Stimulated activated CD8-positive, alpha-beta memory T cell treated with anti-CD3 and anti-CD28 coated beads, Interleukin-12 subunit alpha, Interleukin-12 subunit beta, amount 100 ng/mL, for 4 hours (primary cell): Measurements from ENCODE around the gene CYP46A1.

Source experiments
- DNase-seq: peaks from one replicate; pipeline ENCODE4 v3.0.0-alpha.2; 2020; ENCODE audit warnings: low read depth

Gene CYP46A1

DNA sequence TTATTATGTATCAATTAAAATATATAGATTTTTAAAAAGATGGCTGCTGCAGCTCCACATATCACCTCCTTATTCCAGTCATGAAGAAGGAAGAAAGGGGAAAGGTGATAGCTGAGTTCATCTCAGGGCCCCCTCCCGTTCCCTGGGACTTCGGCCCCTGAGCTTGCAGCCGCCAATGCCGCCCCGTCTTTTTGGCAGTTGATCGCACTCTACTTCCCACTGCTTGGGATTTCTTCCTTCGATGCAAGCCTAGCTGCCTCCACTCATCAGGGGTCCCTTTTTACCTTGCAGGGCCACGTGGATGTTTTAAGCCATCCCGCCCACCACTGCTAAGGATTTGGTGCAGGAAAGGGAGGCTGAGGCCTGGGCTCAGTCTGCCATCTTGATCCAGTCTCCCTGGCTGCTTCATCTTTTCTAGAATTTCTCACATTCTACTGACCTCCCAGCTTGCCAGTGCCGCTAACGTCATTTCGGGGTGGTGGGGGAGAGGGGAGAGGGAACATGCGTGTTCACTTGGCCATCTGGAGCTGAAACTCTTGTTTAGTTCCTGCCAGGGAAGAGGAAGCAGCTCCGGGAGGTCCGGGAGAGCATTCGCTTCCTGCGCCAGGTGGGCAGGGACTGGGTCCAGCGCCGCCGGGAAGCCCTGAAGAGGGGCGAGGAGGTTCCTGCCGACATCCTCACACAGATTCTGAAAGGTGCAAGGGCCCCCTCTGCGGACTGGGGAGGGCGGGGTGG, 31.3 kb downstream of the CYP46A1 start:
- no peak for DNase-seq

DNA sequence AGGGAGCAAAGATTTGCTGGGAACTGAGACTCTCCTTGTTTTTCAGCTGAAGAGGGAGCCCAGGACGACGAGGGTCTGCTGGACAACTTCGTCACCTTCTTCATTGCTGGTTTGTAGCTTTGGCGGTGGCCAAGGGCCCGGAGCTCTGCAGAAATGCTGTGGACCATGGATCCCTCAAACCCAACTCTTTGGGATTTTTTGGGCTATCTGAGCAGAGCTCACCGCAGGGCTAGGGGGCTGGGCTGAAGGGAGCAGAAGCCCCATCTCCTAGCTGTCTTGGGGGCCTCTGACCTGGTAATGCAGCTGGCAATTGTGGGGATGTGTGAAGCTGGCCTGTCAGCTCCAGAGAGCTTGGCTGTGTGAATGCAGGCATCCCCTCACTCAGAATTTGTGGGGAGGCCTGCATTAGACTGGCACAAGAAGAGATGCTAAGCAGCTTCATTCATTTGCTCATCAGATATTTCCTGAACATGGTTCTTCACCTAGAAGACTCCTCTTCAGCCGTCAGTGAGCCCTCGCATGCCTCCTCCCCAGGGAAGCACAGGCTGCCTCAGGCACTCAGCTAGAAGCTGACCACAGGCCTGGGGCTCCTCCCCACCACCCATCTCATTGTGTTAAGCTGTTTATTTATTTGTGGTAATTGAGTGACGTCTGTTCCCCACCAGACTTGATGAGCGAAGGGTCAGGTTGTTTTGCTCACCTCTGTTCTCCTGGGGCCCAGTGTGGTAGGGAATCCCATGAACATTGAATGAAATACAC, 32.2 kb downstream of the CYP46A1 start:
- no peak for DNase-seq

DNA sequence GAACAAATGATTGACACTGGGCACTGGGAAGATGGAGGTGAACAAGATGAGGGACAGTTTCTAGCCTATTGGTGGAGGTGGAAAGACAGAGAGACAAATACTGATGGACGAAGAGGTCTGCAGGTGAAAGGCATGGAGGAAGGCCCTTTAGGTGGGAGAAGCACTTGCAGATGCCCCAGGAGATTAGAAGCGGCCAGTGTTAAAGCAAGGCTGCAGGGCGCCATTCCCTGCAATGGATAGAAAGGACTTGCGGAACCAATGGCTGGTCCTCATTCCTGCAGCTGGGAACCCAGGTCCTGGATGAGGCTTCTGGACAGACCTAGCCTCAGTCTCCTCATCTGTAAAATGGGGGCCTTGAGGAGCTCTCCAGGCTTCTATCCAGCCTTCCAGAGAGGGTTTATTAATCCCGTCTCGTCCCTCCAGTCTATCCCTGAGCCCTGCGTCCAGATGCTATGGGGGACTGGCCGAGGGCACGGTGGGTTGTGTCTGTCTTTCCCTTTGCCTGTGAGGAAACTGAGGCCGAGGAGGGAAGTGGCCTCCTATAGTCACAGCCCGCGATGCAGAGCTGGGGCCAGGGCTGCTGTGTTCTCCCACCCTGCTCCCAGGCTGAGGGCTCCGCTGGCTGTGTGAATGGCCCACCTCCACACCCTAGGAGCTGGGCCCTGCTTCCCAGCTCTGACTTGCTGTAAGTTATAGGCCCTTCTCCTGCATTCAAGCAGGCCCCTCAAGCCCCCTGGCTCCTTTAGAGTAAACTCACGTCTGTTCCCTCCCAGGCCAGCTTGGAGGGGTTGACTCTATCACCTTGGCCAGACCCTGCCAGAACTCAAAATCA, 33.0 kb downstream of the CYP46A1 start:
- DNase-seq = no peak

- DNase-seq = no peak
These were observed 33.5 kb downstream of the CYP46A1 start for GRCh38 chr14:99717682-99718013.

- DNase-seq = no peak
These were observed 34.1 kb downstream of the CYP46A1 start for GRCh38 chr14:99718031-99718810.

DNA sequence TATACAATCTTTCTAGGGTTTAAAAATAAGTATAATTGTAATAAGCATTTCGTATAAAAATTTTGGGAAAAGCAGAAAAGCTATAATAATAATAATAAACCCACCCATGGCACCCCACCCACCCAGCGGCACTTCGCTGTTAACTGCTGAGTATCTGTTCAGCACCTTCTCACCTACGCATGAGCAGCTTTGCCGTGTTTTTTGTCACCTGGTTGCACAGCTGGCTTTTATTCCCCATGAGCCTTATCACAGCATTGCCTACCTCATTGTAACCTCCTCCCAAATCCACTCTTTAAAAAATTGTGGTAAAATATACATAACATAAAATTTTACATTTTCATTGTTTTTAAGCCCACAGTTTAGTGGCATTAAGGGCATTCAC, 34.7 kb downstream of the CYP46A1 start:
- DNase-seq = no peak

DNA sequence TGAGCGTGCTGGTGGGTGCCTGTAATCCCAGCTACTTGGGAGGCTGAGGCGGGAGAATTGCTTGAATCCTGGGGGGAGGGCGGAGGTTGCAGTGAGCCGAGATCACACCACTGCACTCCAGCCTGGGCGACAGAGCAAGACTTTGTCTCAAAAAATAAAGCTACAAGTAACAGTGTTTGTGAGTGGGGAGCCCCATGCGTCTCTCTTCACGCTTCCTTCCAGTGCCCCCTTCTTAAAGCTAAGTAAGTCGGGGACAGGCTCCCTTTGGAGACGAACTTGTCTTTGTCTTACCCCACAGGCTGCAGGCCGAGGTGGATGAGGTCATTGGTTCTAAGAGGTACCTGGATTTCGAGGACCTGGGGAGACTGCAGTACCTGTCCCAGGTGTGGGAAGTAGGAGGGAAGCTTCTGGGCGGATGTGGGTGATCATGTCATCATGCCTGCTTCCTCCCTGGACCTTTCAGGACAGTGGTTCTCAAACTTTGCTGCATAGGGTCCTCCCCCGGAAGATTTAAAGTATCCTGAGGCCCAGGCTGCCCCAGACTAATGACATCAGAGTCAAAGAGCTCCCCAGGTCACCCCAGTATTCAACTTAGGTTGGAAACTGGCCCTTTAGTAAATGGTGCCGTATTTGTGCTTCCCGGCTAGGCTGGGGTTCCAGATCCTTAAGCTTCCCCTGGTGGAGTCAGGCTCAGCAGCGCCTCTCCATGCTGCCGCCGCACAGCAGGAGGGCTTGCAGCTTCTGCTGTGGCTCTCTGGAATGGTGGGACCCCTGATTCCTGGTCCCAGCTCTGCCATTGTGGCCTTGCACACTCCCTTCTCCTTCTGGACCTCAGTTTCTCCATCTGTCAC, 37.1 kb downstream of the CYP46A1 start:
- no peak for DNase-seq

- DNase-seq = no peak
These were observed 37.9 kb downstream of the CYP46A1 start for GRCh38 chr14:99721792-99722516.

GRCh38 chr14:99722741-99723140, 38.6 kb downstream of the CYP46A1 start:
- no peak for DNase-seq

DNA sequence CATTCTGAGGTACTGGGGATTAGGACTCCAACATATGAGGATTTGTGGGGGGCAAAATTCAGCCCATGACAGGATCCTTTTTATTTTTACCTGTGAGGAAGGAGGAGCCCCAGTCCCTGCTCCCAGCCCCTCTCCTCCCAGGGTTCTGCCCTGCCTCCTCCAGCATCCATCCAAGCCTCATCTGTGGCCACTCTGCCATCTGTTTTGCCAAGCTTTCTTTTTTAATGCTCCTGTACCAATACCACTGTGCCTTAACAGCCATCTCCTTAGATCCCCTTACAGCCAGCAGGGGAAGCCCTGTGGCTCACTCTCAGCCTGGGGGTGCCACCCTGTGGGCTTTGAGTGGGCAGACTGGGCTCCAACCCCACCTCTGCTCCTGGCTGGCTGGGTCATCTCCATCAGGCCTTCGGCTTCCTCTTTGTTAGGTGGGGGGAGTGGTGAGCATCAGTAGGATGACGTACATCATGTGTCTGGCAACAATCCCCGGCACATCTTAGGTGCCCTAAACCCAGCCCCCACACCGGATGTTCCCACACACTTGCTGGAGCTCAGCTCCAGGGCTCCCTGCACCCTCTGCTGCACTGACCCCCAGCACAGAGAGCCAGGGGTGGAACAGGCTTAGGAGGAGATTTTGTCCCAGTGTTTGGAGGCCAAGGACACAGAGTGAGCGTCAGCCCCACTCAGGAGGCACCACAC, 40.2 kb downstream of the CYP46A1 start:
- DNase-seq = no peak

DNA sequence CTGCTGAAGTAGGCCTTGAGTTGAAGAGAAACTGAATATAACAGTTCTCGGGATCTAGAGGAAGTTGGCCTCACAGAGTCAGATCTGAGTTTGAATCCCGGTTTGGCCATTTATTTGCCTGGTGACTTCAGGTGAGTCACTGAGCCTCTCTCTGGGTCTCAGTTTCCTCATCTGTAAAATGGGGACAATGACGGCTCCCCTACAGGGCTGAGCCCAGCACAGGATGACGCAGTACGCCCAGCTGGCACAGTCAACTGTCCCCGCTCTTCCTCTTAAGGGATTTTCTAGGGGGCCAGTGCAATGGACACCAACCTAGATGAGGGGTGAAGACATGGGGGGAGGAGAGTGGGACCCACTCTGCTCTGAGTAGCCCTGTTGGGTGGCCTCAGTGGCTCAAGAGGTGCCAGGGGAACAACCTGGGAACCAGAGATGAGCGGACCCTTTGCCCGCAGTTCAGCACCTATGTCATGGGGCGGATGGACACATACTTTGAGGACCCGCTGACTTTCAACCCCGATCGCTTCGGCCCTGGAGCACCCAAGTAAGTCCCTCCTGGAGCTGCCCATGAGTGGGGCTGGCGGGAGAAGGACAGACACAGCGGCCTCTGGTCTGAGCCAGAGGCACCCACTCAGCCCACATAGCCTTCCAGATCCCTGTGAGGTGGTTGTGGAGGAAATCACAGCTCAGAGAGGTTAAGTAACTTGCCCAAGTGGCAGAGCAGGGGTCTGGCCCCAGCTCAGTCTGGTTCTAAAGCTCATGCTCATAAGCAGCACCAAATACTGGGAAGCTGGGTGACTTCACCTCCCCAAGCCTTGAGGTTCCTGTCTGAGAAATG, 41.1 kb downstream of the CYP46A1 start:
- DNase-seq = no peak

- DNase-seq = no peak
These were observed 41.9 kb downstream of the CYP46A1 start for GRCh38 chr14:99725774-99726537.

DNA sequence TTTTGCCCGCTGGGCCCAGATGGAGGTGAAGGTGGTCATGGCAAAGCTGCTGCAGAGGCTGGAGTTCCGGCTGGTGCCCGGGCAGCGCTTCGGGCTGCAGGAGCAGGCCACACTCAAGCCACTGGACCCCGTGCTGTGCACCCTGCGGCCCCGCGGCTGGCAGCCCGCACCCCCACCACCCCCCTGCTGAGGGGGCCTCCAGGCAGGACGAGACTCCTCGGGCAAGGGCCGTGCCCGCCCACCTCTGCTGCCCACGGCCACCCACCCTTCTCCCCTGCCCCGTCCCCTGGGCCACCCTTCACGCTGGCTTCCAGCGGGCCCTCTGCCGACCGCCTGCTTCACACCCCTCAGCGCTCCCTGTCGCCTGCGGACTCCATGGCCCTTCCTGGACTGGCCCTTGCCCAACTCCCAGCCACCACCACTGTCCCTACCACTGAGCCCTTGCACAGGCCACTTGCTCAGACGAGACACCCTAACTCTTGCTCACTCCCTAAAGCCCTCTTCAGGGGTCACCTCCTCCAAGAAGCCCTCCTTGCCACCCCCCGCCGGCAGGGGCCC, 42.5 kb downstream of the CYP46A1 start:
- DNase-seq = no peak

GRCh38 chr14:99727096-99727870, 43.2 kb downstream of the CYP46A1 start:
- DNase-seq = no peak

DNA sequence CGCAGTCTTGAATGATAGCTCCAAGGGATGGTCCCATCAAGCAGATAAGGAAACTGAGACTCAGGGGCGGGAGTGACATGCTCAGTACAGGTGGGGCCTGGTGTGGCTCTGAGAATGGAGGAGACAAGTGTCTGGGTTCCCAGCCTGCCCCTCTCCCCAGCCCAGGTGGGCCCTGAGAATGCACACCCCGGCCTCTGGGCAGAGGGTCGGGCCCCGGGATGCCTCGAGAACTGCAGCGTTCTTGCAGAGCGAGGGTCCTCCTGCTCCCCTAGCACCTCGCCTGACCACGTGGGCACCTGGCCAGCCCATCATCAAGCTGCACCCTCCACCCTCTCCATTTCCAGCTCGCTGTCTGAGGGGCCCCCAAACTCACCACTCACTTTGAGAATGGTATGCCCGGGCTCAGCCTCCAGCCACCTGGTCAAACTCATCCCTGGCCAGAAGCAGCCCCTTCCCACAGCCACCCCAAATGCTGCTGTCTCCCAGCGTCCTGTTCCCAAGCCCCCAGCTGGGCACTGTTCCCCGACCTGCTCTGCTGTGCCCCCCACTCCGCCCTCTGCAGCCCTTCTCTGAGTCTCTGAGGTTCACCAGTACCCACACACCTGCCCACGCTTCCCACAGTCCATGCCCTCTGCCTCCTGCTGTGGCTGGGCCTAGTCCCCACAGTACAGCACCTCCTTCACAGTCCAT, 44.3 kb downstream of the CYP46A1 start:
- DNase-seq = no peak

- no peak for DNase-seq
These were observed 44.9 kb downstream of the CYP46A1 start for GRCh38 chr14:99728981-99729451.
